ENCODE data around the gene TRABD2B.

- no peak for TF ChIP-seq MAX (IDR thresholded peaks at IDR 0.05)
- no peak for TF ChIP-seq TAF1 (conservative IDR thresholded peaks at IDR 0.05)
- no peak for TF ChIP-seq CTCF (IDR thresholded peaks at IDR 0.05; ENCODE audit: low read depth, low read length, missing input control)
- TF ChIP-seq RAD21 (IDR thresholded peaks at IDR 0.05) = no peak
- TF ChIP-seq JUND (IDR thresholded peaks at IDR 0.05) = no peak
- TF ChIP-seq REST (IDR thresholded peaks at IDR 0.05) = no peak
These were observed 98.9 kb downstream of the TRABD2B start for GRCh38 chr1:47898133-47898845.
